ENCODE measurements around the gene ATRAID. TPM values are rescaled to one million over a fixed set of nuclear protein-coding genes. Genes with fewer than 3 reads are reported as not detected.

The ATRAID gene
- total and polyA plus RNA-seq, 2 donors (not counting 3 experiments of a cell fraction or from before 2014, with no cell fraction given), result 84.3 to 283 TPM

- no TSS peak for BruUV-seq (replicated peaks)
- Histone ChIP-seq H3K79me2 (ENCODE audit: control insufficient read depth, insufficient read depth, low read length) (no peaks in the 10 kb centered on the region), H4K20me1 (replicated peaks; ENCODE audit: control insufficient read depth, extremely low read depth, insufficient read depth, low read length) (no peaks in the 10 kb centered on the region), H3K27ac (ENCODE audit: insufficient read depth, low read depth, low read length) (no peak overlapping the region), H3K9me3 (replicated peaks; ENCODE audit: control insufficient read depth, insufficient read depth, low read length) (no peaks in the 10 kb centered on the region), H3K9ac (replicated peaks; ENCODE audit: extremely low read depth, insufficient read depth, low read length) (no peak overlapping the region), H3K27me3 (ENCODE audit: control insufficient read depth in 2 of 2, insufficient read depth in 2 of 2, low read length in 2 of 2) (no peaks in the 10 kb centered on the region), H3K36me3 (ENCODE audit: control insufficient read depth in 2 of 2, extremely low read depth in 1 of 2, insufficient read depth in 2 of 2, low read length in 2 of 2) (peaks cover 2 to 8% of the 10 kb centered on the region in 2 experiments), H3K9me1 (replicated peaks; ENCODE audit: control insufficient read depth, extremely low read depth, insufficient read depth, low read length) (no peaks in the 10 kb centered on the region), H3K4me3 (replicated peaks in 1 of 3; ENCODE audit: insufficient read depth in 1 of 3, low read depth in 1 of 3, low read length in 3 of 3) (no peak overlapping the region), H2AFZ (ENCODE audit: low read depth, low read length) (peak overlapping the region; percentile 40), H3K4me1 (ENCODE audit: control insufficient read depth, extremely low read depth, insufficient read depth, low read length) (peaks cover 15% of the 10 kb centered on the region), H3K4me2 (ENCODE audit: insufficient read depth, low read length) (no peak overlapping the region)
- POLR2A ChIA-PET, result no interaction called here
- TF ChIP-seq EZH2 (IDR thresholded peaks at IDR 0.05; ENCODE audit: borderline replicate concordance, low read depth, low read length, severe bottlenecking) (no peak), CTCF (IDR thresholded peaks at IDR 0.05; ENCODE audit: extremely low read depth in 1 of 2, insufficient read depth in 1 of 2, low read depth in 1 of 2, low read length in 2 of 2) (no peak), JUN (IDR thresholded peaks at IDR 0.05; ENCODE audit: borderline replicate concordance, insufficient read depth, insufficient read length, low read depth) (no peak), MAX (IDR thresholded peaks at IDR 0.05; ENCODE audit: insufficient read depth, insufficient read length) (no peak), POLR2A (IDR thresholded peaks at IDR 0.05; ENCODE audit: low read depth, low read length) (no peak), MYC (IDR thresholded peaks at IDR 0.05; ENCODE audit: low read depth, low read length) (no peak), FOS (IDR thresholded peaks at IDR 0.05; ENCODE audit: borderline replicate concordance, insufficient read depth, low read length) (no peak), POLR2AphosphoS5 (IDR thresholded peaks at IDR 0.05; ENCODE audit: insufficient read depth, low read depth, low read length) (no peak), GATA2 (IDR thresholded peaks at IDR 0.05; ENCODE audit: insufficient read depth, insufficient read length, low read depth, low read length) (no peak)
- FAIRE-seq, result peak; percentile 83
- intact Hi-C loops (cut with micrococcal nuclease) (loop anchor here (5.0 kb wide), 1 partner anchor 123 kb away; the partner anchor contains the start of genes EIF2B4 and SNX17), dilution Hi-C loops (cut with MboI; ENCODE audit: extremely low pct_ligation_motif_present, low sequenced_read_pairs) (no loop called here)
- CTCF ChIA-PET, result interaction anchor here (0.8 to 6.8 kb wide), 13 partner anchors 13 to 153 kb away, joined by 3 to 81 read pairs (median 4); partner anchors contain the start of genes SLC30A3 and TRIM54
- DNase-seq (ENCODE audit: low read depth, low spot score), result peak; percentile 75
Measured at GRCh38 chr2:27249159-27249890, 37.5 kb downstream of the ATRAID start.

All from endothelial cell of umbilical vein (primary cell).